Measurements from ENCODE around the gene MED10.

MED10 gene

DNA sequence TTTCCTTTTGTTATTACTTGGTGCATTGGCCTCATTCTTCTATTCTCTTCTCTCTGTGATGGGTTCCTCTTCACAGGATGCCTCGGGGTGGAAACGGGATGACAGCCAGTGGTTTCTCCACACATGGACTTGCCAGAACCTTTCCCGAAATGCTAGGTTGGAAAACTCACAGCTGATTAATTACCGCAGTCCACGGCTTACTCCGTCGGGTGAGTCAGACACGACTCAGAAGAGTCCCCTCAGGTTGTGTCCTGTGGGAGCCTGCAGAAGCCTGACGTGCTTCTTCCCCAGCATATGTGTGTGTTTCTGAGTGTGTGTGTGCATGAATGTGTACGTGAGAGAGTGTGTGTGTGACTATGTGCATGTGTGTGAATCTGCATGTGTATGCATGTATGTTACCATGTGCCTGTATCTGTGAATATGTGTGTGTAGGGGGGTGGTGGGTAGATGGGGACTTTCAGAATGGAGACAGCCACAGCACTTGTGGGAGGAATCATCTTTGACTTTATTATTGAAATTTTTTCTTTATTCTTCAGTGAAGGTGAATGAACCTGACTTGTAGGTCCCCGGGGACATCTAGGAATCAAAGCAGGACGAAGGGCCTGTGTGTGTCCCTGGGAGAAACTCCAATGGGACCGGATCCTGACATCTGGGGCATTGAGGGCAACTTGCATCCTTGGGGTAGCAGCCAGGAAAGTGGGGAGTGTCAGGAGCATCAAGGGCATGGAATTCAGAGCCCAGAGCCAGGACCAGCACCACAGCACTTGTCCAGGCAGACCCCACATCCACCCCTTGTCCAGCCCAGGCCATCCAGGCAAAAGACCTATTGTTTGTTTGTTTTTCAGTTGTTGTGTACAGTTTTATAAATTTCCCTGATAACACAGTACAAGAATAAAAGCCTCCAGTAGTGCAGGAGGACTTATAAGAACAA lies 21.9 kb upstream of the MED10 start:
- TF ChIP-seq, protein P1, sequence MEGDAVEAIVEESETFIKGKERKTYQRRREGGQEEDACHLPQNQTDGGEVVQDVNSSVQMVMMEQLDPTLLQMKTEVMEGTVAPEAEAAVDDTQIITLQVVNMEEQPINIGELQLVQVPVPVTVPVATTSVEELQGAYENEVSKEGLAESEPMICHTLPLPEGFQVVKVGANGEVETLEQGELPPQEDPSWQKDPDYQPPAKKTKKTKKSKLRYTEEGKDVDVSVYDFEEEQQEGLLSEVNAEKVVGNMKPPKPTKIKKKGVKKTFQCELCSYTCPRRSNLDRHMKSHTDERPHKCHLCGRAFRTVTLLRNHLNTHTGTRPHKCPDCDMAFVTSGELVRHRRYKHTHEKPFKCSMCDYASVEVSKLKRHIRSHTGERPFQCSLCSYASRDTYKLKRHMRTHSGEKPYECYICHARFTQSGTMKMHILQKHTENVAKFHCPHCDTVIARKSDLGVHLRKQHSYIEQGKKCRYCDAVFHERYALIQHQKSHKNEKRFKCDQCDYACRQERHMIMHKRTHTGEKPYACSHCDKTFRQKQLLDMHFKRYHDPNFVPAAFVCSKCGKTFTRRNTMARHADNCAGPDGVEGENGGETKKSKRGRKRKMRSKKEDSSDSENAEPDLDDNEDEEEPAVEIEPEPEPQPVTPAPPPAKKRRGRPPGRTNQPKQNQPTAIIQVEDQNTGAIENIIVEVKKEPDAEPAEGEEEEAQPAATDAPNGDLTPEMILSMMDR (IDR thresholded peaks at IDR 0.05) = no peak
- DNase-seq (ENCODE audit: low spot score) = peak; percentile 62
- H3K4me3 ChIP-seq = no peak overlapping the region
- no peak overlapping the region for H3K27ac ChIP-seq

DNA sequence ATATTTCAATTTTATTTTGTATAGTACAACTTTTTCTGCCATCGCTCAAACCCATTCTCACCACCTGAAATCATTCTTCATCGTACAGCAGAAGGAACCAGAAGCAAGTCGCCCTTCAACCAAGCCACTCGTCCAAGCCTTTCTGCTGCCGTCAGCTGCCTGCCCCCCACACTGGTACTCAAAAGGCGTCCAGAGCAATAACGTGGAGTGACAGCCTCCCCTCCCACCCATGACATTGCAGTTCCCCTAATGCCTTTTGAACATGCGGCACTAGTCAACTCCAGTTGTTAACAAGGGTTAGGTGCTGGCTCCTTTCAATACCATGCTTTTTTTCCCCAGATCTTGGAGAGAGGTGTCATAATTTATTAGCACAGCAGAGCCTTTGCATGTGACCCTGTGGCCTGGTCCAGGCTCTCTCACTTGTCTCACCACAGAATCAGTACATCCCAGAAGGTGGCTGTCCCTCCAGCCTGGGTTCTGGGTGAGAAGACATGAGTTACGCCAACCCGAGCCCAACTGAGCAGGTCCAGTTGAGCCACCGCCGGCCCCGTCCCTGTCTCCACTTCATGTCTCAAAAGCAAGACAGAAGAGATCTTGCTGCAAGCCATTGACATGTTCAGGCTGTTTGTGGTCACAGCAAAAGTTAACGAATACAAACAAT lies 20.4 kb upstream of the MED10 start:
- DNase-seq (ENCODE audit: low spot score) = no peak
- TF ChIP-seq, protein P1 (IDR thresholded peaks at IDR 0.05) = no peak
- Histone ChIP-seq H3K27ac (no peak overlapping the region), H3K4me3 (no peak overlapping the region)

DNA sequence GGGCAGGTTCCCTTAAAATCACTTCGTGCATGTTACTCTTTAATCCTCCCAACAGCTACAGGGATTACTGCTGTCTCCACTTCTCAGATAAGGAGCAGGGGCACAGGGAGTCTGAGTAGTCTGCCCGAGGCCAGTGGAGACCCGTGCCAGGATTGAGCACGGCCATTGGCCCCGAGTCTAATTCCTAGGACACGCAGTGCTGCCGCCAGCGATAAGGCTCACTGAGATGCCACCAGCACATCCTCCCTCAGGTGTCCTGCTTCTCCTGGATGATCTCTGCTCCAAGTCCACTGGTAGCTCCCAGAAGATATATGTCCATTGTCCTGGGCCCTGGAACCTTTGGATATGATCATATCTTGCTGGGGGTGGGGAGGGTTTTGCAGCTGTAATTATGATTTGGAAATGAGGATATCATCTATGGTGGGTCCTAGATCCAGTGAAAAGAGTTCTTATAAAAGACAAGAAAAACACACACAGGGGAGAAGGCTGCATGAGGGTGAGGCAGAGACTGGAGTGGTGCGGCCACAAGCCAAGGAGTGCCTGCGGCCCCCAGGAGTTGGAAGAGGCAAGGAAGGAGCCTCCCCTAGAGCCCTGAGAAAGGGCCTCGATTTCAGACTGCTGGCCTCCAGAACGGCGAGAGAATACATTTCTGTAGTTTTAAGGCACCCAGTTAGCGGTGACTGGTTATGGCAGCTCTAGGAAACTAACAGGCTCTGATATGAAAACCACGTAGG lies 19.4 kb upstream of the MED10 start:
- Histone ChIP-seq H3K27ac (no peak overlapping the region), H3K4me3 (no peak overlapping the region)
- no peak for DNase-seq (ENCODE audit: low spot score)
- TF ChIP-seq, protein P1 (IDR thresholded peaks at IDR 0.05) = no peak

DNA sequence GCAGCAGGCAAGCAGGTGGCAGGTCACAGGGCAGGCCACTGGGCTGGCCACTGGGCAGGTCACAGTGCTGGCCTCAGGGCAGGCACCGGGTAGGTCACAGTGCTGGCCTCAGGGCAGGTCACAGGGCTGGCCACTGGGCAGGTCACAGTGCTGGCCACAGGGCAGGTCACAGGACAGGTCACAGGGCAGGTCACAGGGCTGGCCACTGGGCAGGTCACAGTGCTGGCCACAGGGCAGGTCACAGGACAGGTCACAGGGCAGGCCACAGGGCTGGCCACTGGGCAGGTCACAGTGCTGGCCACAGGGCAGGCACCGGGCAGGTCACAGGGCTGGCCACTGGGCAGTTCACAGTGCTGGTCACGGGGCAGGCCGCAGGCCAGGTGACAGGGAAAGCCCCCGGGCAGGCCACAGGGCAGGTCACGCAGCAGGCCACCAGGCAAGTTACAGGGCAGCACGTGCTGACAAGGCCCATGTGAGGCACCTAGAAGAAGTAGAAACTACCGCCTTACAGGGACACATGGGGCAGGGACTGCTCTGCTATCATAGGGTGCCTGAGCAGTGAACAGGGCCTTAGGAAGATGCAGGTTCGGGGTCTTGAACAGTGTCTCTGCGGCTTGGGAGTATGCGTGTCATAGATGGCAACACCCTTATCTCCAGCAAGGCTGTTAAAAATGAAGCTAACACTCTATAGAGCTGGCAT lies 18.6 kb upstream of the MED10 start:
- Histone ChIP-seq H3K4me3 (no peak overlapping the region), H3K27ac (no peak overlapping the region)
- DNase-seq (ENCODE audit: low spot score) = peak; percentile 50
- TF ChIP-seq, protein P1 (IDR thresholded peaks at IDR 0.05) = no peak

DNA sequence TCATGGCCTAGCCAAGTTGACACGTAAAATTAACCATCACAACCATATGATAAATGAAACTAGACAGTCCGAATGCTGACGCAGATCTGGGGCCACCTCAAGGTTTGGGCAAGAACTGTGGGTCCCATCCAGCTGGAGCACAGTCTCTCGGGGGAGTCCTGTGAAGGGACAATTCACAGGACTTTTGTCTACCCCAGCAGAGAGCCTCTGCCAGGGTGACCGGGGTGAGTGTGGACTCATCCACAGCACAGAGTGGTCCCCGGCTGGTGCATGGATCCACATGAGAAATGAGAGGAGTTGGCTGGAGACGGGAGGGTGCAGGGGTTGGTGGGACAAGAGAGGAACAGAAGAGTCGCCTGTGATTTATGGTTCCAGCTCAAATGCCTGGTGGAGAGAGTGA lies 17.7 kb upstream of the MED10 start:
- H3K27ac ChIP-seq = no peak overlapping the region
- no peak overlapping the region for H3K4me3 ChIP-seq
- TF ChIP-seq, protein P1 (IDR thresholded peaks at IDR 0.05) = no peak
- no peak for DNase-seq (ENCODE audit: low spot score)

DNA sequence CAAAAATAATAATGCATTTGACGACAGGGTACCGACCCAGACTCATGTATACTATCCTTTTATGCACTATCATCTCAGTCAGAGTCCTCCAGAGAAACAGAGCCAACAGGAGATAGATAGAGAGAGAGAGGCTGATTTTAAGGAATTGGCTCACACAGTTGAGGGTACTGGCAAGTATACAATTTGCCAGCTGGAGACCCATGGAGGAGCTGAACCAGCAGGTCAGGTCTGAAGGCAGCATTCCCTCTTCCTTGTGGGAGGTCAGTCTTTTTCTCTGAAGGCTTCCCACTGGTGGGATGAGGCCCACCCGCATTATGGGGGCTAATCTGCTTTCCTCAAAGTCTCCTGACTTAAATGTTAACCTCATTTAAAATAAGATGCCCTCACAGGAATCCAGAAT lies 17.3 kb upstream of the MED10 start:
- Histone ChIP-seq H3K27ac (no peak overlapping the region), H3K4me3 (no peak overlapping the region)
- TF ChIP-seq, protein P1 (IDR thresholded peaks at IDR 0.05) = no peak
- DNase-seq (ENCODE audit: low spot score) = no peak
